Measurements from ENCODE around the gene TMEM184B.

- TF ChIP-seq CTCF (IDR thresholded peaks at IDR 0.05 in 2 of 3, conservative IDR thresholded peaks at IDR 0.05 in 1 of 3; ENCODE audit: control insufficient read depth in 2 of 3, extremely low read depth in 1 of 3, insufficient read depth in 1 of 3, low read depth in 3 of 3, low read length in 3 of 3), result no peak
- TF ChIP-seq HSF1 (IDR thresholded peaks at IDR 0.05; ENCODE audit: low read depth, low read length), result no peak
- no peak for TF ChIP-seq USF2 (IDR thresholded peaks at IDR 0.05; ENCODE audit: borderline replicate concordance, low read depth, low read length)
- TF ChIP-seq NFXL1 (IDR thresholded peaks at IDR 0.05; ENCODE audit: borderline replicate concordance), result no peak
- TF ChIP-seq LARP7 (IDR thresholded peaks at IDR 0.05), result no peak
- no peak for TF ChIP-seq REST (IDR thresholded peaks at IDR 0.05; ENCODE audit: low read depth, low read length)
- TF ChIP-seq TARDBP (IDR thresholded peaks at IDR 0.05; ENCODE audit: borderline replicate concordance), result no peak
- TF ChIP-seq NRF1 (conservative IDR thresholded peaks at IDR 0.05; ENCODE audit: low read depth, low read length), result no peak
- TF ChIP-seq MTA3 (IDR thresholded peaks at IDR 0.05; ENCODE audit: borderline replicate concordance, low read length), result no peak
- TF ChIP-seq POLR2AphosphoS5 (IDR thresholded peaks at IDR 0.05; ENCODE audit: low read length), result no peak
- TF ChIP-seq ASH2L (IDR thresholded peaks at IDR 0.05; ENCODE audit: borderline replicate concordance, low read depth), result no peak
Observed at GRCh38 chr22:38264322-38264843, 8.4 kb downstream of the TMEM184B start.

Data from GM12878 (cell line).